ENCODE data around the gene RBM48. TPM values are rescaled to one million over a fixed set of nuclear protein-coding genes. Genes with fewer than 3 reads are reported as not detected.

RBM48 gene
- total and polyA plus RNA-seq, 10 donors: 6.6 to 28.3 (median 18.8) TPM

DNA sequence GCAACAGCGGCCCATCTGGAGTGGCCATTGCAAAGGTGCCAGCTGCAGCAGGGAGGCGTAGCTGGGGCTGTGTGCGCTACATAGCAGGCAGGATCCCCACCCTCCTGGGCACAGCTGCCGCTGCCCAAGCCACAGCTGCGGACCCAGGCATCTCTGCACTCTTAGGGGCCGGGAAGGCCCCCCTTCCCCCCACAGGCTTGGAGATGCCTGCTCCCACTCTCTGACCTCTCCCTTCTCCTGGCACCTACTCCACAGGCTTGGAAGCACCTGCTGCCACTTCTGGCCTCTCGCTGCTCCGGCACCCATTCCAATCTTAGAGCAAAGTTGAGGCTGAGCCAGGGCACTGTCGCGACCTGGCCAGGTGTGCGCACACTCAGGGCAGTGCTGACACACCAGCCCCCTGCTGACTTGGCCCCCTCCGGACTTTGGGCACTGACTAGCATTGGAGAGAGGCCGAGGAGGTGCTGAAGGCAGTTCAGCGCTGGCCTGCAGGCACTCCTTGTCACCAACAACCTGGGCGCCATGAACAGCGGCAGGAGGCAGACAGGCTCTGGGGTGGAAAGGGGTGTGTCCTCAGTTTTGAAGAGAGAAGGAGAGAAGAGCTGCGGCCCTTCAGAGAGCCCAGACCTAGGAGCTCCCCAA is 18.4 kb downstream of the RBM48 start:
- Histone ChIP-seq H3K36me3 (no peaks in the 10 kb centered on the region), H3K4me3 (no peak overlapping the region), H3K27ac (no peak overlapping the region), H3K9me3 (no peaks in the 10 kb centered on the region), H3K27me3 (replicated peaks in 1 of 7) (peaks cover 0 to 5% (median 0%) of the 10 kb centered on the region in 7 donors), H3K4me1 (no peaks in the 10 kb centered on the region)
- no peak for TF ChIP-seq POLR2A (IDR thresholded peaks at IDR 0.05)
- TF ChIP-seq POLR2AphosphoS5 (IDR thresholded peaks at IDR 0.05): no peak
- TF ChIP-seq, protein P1, sequence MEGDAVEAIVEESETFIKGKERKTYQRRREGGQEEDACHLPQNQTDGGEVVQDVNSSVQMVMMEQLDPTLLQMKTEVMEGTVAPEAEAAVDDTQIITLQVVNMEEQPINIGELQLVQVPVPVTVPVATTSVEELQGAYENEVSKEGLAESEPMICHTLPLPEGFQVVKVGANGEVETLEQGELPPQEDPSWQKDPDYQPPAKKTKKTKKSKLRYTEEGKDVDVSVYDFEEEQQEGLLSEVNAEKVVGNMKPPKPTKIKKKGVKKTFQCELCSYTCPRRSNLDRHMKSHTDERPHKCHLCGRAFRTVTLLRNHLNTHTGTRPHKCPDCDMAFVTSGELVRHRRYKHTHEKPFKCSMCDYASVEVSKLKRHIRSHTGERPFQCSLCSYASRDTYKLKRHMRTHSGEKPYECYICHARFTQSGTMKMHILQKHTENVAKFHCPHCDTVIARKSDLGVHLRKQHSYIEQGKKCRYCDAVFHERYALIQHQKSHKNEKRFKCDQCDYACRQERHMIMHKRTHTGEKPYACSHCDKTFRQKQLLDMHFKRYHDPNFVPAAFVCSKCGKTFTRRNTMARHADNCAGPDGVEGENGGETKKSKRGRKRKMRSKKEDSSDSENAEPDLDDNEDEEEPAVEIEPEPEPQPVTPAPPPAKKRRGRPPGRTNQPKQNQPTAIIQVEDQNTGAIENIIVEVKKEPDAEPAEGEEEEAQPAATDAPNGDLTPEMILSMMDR (IDR thresholded peaks at IDR 0.05 in 8 of 11, conservative IDR thresholded peaks at IDR 0.05 in 3 of 11): no peak
- no peak for DNase-seq
- 90 to 97% (median 91%) methylated on average over 13 to 17 of the region's 17 CpGs for WGBS, 5 donors
- intact Hi-C loops (cut with DNase I; ENCODE audit: low total_unique reads): no loop called here

- no peaks in the 10 kb centered on the region for H3K36me3 ChIP-seq
- H3K4me3 ChIP-seq: no peak overlapping the region
- H3K27me3 ChIP-seq (replicated peaks in 1 of 7): peaks cover 0 to 5% (median 0%) of the 10 kb centered on the region in 7 donors
- 92 to 100% (median 94%) methylated on average over 3 to 6 of the region's 6 CpGs for WGBS, 5 donors
- H3K4me1 ChIP-seq: no peaks in the 10 kb centered on the region
- no peaks in the 10 kb centered on the region for H3K9me3 ChIP-seq
- TF ChIP-seq, protein P1 (IDR thresholded peaks at IDR 0.05 in 8 of 11, conservative IDR thresholded peaks at IDR 0.05 in 3 of 11): no peak
- TF ChIP-seq POLR2AphosphoS5 (IDR thresholded peaks at IDR 0.05): no peak
- TF ChIP-seq POLR2A (IDR thresholded peaks at IDR 0.05): no peak
- intact Hi-C loops (cut with DNase I; ENCODE audit: low total_unique reads): no loop called here
- DNase-seq: peak; percentile 54
- H3K27ac ChIP-seq: no peak overlapping the region
Measured at GRCh38 chr7:92547579-92547978, 19.0 kb downstream of the RBM48 start.

- Histone ChIP-seq H3K27ac (no peak overlapping the region), H3K4me1 (no peaks in the 10 kb centered on the region), H3K4me3 (no peak overlapping the region), H3K9me3 (no peaks in the 10 kb centered on the region), H3K36me3 (no peaks in the 10 kb centered on the region), H3K27me3 (replicated peaks in 1 of 7) (peaks cover 0 to 5% (median 0%) of the 10 kb centered on the region in 7 donors)
- intact Hi-C loops (cut with DNase I; ENCODE audit: low total_unique reads): no loop called here
- TF ChIP-seq POLR2AphosphoS5 (IDR thresholded peaks at IDR 0.05) (no peak), POLR2A (IDR thresholded peaks at IDR 0.05) (no peak)
- TF ChIP-seq, protein P1 (IDR thresholded peaks at IDR 0.05 in 8 of 11, conservative IDR thresholded peaks at IDR 0.05 in 3 of 11): no peak
- DNase-seq: no peak
- 64 to 82% (median 72%) methylated on average over 4 of the region's 4 CpGs for WGBS, 5 donors
Measured at GRCh38 chr7:92550194-92550593, 21.6 kb downstream of the RBM48 start.

- no peaks in the 10 kb centered on the region for H3K4me1 ChIP-seq
- H3K27me3 ChIP-seq (replicated peaks in 1 of 7): no peaks in the 10 kb centered on the region
- 81 to 100% (median 95%) methylated on average over 2 of the region's 2 CpGs for WGBS, 5 donors
- intact Hi-C loops (cut with DNase I; ENCODE audit: low total_unique reads): no loop called here
- no peaks in the 10 kb centered on the region for H3K9me3 ChIP-seq
- no peak overlapping the region for H3K4me3 ChIP-seq
- DNase-seq: no peak
- no peak overlapping the region for H3K27ac ChIP-seq
- peaks cover 0 to 42% (median 20%) of the 10 kb centered on the region in 6 donors for H3K36me3 ChIP-seq
- TF ChIP-seq POLR2AphosphoS5 (IDR thresholded peaks at IDR 0.05) (peak in 1 of 3 donors; percentile 6), POLR2A (IDR thresholded peaks at IDR 0.05) (no peak)
- TF ChIP-seq, protein P1 (IDR thresholded peaks at IDR 0.05 in 8 of 11, conservative IDR thresholded peaks at IDR 0.05 in 3 of 11): no peak
Measured at GRCh38 chr7:92557249-92557648, 28.7 kb downstream of the RBM48 start.
